ENCODE measurements around the gene DNLZ.

DNLZ gene

GRCh38 chr9:136316896-136317676, 46.5 kb downstream of the DNLZ start:
- DNase-seq (ENCODE audit: low read depth in 2 of 2) = no peak

- no peak for DNase-seq (ENCODE audit: low read depth in 2 of 2)
These were observed 47.2 kb downstream of the DNLZ start for GRCh38 chr9:136316271-136316751.

GRCh38 chr9:136314944-136315343, 48.6 kb downstream of the DNLZ start:
- DNase-seq (ENCODE audit: low read depth in 2 of 2) = no peak

- no peak for DNase-seq (ENCODE audit: low read depth in 2 of 2)
These were observed 49.5 kb downstream of the DNLZ start for GRCh38 chr9:136314056-136314416.

GRCh38 chr9:136313111-136314055, 50.2 kb downstream of the DNLZ start:
- DNase-seq (ENCODE audit: low read depth in 2 of 2) = no peak

GRCh38 chr9:136312436-136312835, 51.1 kb downstream of the DNLZ start:
- peak in 1 of 2 donors; percentile 26 for DNase-seq (ENCODE audit: low read depth in 2 of 2)

- DNase-seq (ENCODE audit: low read depth in 2 of 2) = no peak
These were observed 51.6 kb downstream of the DNLZ start for GRCh38 chr9:136312009-136312375.

GRCh38 chr9:136311051-136312008, 52.2 kb downstream of the DNLZ start:
- no peak for DNase-seq (ENCODE audit: low read depth in 2 of 2)

- no peak for DNase-seq (ENCODE audit: low read depth in 2 of 2)
These were observed 53.1 kb downstream of the DNLZ start for GRCh38 chr9:136310273-136311030.

- DNase-seq (ENCODE audit: low read depth in 2 of 2) = no peak
These were observed 53.7 kb downstream of the DNLZ start for GRCh38 chr9:136309806-136310220.
